Cardiac fibroblast (primary cell): ENCODE measurements around the gene ENTPD8.

Experiments
- DNase-seq, 2 donors: peaks; one replicate each; pipeline versions ENCODE4 v3.0.0 to v3.0.0-alpha.2; 2010; ENCODE audit warnings: low read depth in 2 of 2
- H3K4me3 ChIP-seq, 2 donors: replicated peaks in 1 of 2; 1 replicate in 1 of 2; 2 replicates in 1 of 2; pipeline ENCODE4 v1.5.1; 2011; ENCODE audit warnings: low read depth in 2 of 2, low read length in 2 of 2, mild to moderate bottlenecking in 2 of 2, moderate library complexity in 1 of 2
- CTCF ChIP-seq: IDR thresholded peaks from one replicate; pipeline ENCODE4 v1.5.1; 2011; ENCODE audit warnings: low read depth, mild to moderate bottlenecking, low read length, inconsistent platforms

Gene ENTPD8

GRCh38 chr9:137486141-137486490 lies 45.0 kb upstream of the ENTPD8 start:
- no peak for TF ChIP-seq CTCF
- no peak for DNase-seq
- no peak overlapping the region for H3K4me3 ChIP-seq

- no peak for DNase-seq
- no peak overlapping the region for H3K4me3 ChIP-seq
- TF ChIP-seq CTCF = no peak
These were observed 44.4 kb upstream of the ENTPD8 start for GRCh38 chr9:137485343-137486140.

- H3K4me3 ChIP-seq = no peak overlapping the region
- no peak for DNase-seq
- TF ChIP-seq CTCF = no peak
These were observed 43.6 kb upstream of the ENTPD8 start for GRCh38 chr9:137484551-137485315.

- H3K4me3 ChIP-seq = no peak overlapping the region
- no peak for TF ChIP-seq CTCF
- DNase-seq = peak; percentile 76 to 78
These were observed 41.1 kb upstream of the ENTPD8 start for GRCh38 chr9:137482094-137482781.

- H3K4me3 ChIP-seq = no peak overlapping the region
- no peak for TF ChIP-seq CTCF
- no peak for DNase-seq
These were observed 39.8 kb upstream of the ENTPD8 start for GRCh38 chr9:137480686-137481683.
